Gastroesophageal sphincter (tissue), 4 donors: Measurements from ENCODE around the gene CD200R1. TPM values are rescaled to one million over a fixed set of nuclear protein-coding genes. Genes with fewer than 3 reads are reported as not detected.

ENCODE experiments used
- ATAC-seq: fragments of 150-250 bp; one replicate; pipeline ENCODE4 v1.9.1; 2016; ENCODE audit warnings: mild to moderate bottlenecking, moderate library complexity
- H3K27ac ChIP-seq, 4 donors: fragments of 200-600 bp; sonication (generic) in 3 of 4; 1 replicate in 3 of 4; 2 replicates in 1 of 4; pipeline ENCODE4 v1.5.1; 2016 to 2019
- H3K27me3 ChIP-seq: fragments of 200-600 bp; sonication (generic); one replicate; pipeline ENCODE4 v1.5.1; 2019
- H3K36me3 ChIP-seq, 2 donors: fragments of 200-600 bp; sonication (generic); one replicate each; pipeline ENCODE4 v1.5.1; 2019; ENCODE audit warnings: control low read depth in 1 of 2
- H3K4me1 ChIP-seq, 3 donors: fragments of 200-600 bp; sonication (generic); 1 replicate in 2 of 3; 2 replicates in 1 of 3; pipeline ENCODE4 v1.5.1; 2016 to 2019; ENCODE audit warnings: control low read depth in 2 of 3
- H3K4me3 ChIP-seq, 2 donors: fragments of 200-600 bp; sonication (generic); one replicate each; pipeline ENCODE4 v1.5.1; 2019; ENCODE audit warnings: mild to moderate bottlenecking in 1 of 2, moderate library complexity in 1 of 2
- H3K9me3 ChIP-seq, 3 donors: fragments of 200-600 bp; sonication (generic); one replicate each; pipeline ENCODE4 v1.5.1; 2017 to 2019; ENCODE audit warnings: control low read depth in 2 of 3
- CTCF ChIP-seq, 4 experiments: fragments of 200-600 bp in 2 of 4; fragments of 450-650 bp in 2 of 4; sonication (generic) in 1 of 4; IDR thresholded peaks; one replicate each; pipeline ENCODE4 v1.5.1; 2017 to 2019; ENCODE audit warnings: antibody characterized with exemption in 4 of 4, mild to moderate bottlenecking in 2 of 4, moderate library complexity in 2 of 4
- EP300 ChIP-seq: sonication (generic); formaldehyde crosslinking; IDR thresholded peaks from one replicate; pipeline ENCODE4 v1.6.1; 2017; ENCODE audit warnings: antibody characterized with exemption, mild to moderate bottlenecking
- POLR2A ChIP-seq, 2 donors: fragments of 450-650 bp; IDR thresholded peaks; one replicate each; pipeline ENCODE4 v1.6.1; 2017; ENCODE audit warnings: antibody characterized with exemption in 2 of 2, mild to moderate bottlenecking in 2 of 2, moderate library complexity in 1 of 2
- POLR2AphosphoS5 ChIP-seq: sonication (generic); formaldehyde crosslinking; IDR thresholded peaks from one replicate; pipeline ENCODE4 v1.6.1; 2017; ENCODE audit warnings: antibody characterized with exemption
- WGBS, 2 donors: methylation state at CpG; one replicate each; pipeline ENCODE4 v1.1.5; 2018; ENCODE audit warnings: low coverage in 1 of 2; 5-methylcytosine and 5-hydroxymethylcytosine counted together
- total RNA-seq, 4 donors: library from RNA; depleted of rRNA; stranded (reverse); fragments of >200 nt; gene quantifications; one replicate each; pipeline ENCODE4 v1.1.0, GENCODE V29; 2016

The CD200R1 gene
- total RNA-seq, 4 donors from 2014 or later = 0.78 to 4.9 (median 1.8) TPM

GRCh38 chr3:112874725-112875124 is 100.2 kb downstream of the CD200R1 start:
- H3K4me1 ChIP-seq = no peaks in the 10 kb centered on the region
- H3K4me3 ChIP-seq = no peak overlapping the region
- no peaks in the 10 kb centered on the region for H3K27me3 ChIP-seq
- H3K9me3 ChIP-seq = peaks cover 0 to 34% (median 0%) of the 10 kb centered on the region in 3 donors
- no peaks in the 10 kb centered on the region for H3K36me3 ChIP-seq
- H3K27ac ChIP-seq = no peak overlapping the region
- TF ChIP-seq CTCF (IDR thresholded peaks at IDR 0.05) (no peak), POLR2A (IDR thresholded peaks at IDR 0.05) (no peak), EP300 (no peak), POLR2AphosphoS5 (no peak)
- ATAC-seq = no peak

GRCh38 chr3:112873632-112874031 is 101.3 kb downstream of the CD200R1 start:
- Histone ChIP-seq H3K27ac (no peak overlapping the region), H3K9me3 (peaks cover 0 to 37% (median 0%) of the 10 kb centered on the region in 3 donors), H3K27me3 (no peaks in the 10 kb centered on the region), H3K4me3 (no peak overlapping the region), H3K36me3 (no peaks in the 10 kb centered on the region), H3K4me1 (no peaks in the 10 kb centered on the region)
- no peak for ATAC-seq
- TF ChIP-seq POLR2AphosphoS5 (no peak), EP300 (no peak), POLR2A (IDR thresholded peaks at IDR 0.05) (no peak)
- 60 to 78% methylated on average over 2 of the region's 2 CpGs for WGBS, 2 donors

- Histone ChIP-seq H3K4me3 (no peak overlapping the region), H3K4me1 (no peaks in the 10 kb centered on the region), H3K27me3 (no peaks in the 10 kb centered on the region), H3K27ac (no peak overlapping the region), H3K9me3 (peaks cover 0 to 34% (median 0%) of the 10 kb centered on the region in 3 donors), H3K36me3 (no peaks in the 10 kb centered on the region)
- no peak for ATAC-seq
- no peak for TF ChIP-seq POLR2A (IDR thresholded peaks at IDR 0.05)
- TF ChIP-seq EP300 = no peak
- no peak for TF ChIP-seq CTCF (IDR thresholded peaks at IDR 0.05)
- TF ChIP-seq POLR2AphosphoS5 = no peak
- WGBS, 2 donors = 78% methylated on average over 1 of the region's 3 CpGs; no CpG with 5 or more reads in 1 of the 2 donors
Observed at GRCh38 chr3:112871735-112872134, 103.2 kb downstream of the CD200R1 start.

Other genes starting within 250 kb of the CD200R1 start
- not detected for gene CD200R1L, start 128.2 kb downstream of the CD200R1 start, total RNA-seq
- gene GTPBP8, start 15.9 kb upstream of the CD200R1 start, total RNA-seq = 10 to 100 TPM in 3 of 4 donors, 1 to 10 TPM in 1; 7.8 to 26.0 (median 21.4) TPM
- gene BOC, start 236.5 kb upstream of the CD200R1 start, total RNA-seq = 100 to 1,000 TPM in 1 of 4 donors, 10 to 100 TPM in 3; 41.5 to 130 (median 73.9) TPM